Measurements from ENCODE around the gene HSF2. TPM values are rescaled to one million over a fixed set of nuclear protein-coding genes. Genes with fewer than 3 reads are reported as not detected.

Gene HSF2
- total RNA-seq, 3 donors from 2014 or later = 5.4 to 11.8 (median 6.1) TPM

- no peaks in the 10 kb centered on the region for H3K9me3 ChIP-seq
- H3K36me3 ChIP-seq (ENCODE audit: low read depth) = no peaks in the 10 kb centered on the region
- intact Hi-C loops (cut with DNase I, micrococcal nuclease) = no loop called here
- ATAC-seq (no peak), DNase-seq (no peak)
- no peak for TF ChIP-seq CTCF (IDR thresholded peaks at IDR 0.05)
- H3K4me3 ChIP-seq = no peak overlapping the region
- H3K4me1 ChIP-seq (ENCODE audit: low read depth) = no peaks in the 10 kb centered on the region
Observed at GRCh38 chr6:122365775-122366403, 33.6 kb upstream of the HSF2 start.

- Histone ChIP-seq H3K9me3 (no peaks in the 10 kb centered on the region), H3K4me3 (no peak overlapping the region), H3K36me3 (ENCODE audit: low read depth) (no peaks in the 10 kb centered on the region), H3K4me1 (ENCODE audit: low read depth) (no peaks in the 10 kb centered on the region)
- DNase-seq = no peak
- intact Hi-C loops (cut with DNase I, micrococcal nuclease) = no loop called here
- no peak for ATAC-seq
- no peak for TF ChIP-seq CTCF (IDR thresholded peaks at IDR 0.05)
Observed at GRCh38 chr6:122367171-122367570, 32.3 kb upstream of the HSF2 start.

- intact Hi-C loops (cut with DNase I, micrococcal nuclease) = no loop called here
- ATAC-seq = no peak
- Histone ChIP-seq H3K9me3 (no peaks in the 10 kb centered on the region), H3K4me1 (ENCODE audit: low read depth) (no peaks in the 10 kb centered on the region), H3K36me3 (ENCODE audit: low read depth) (no peaks in the 10 kb centered on the region), H3K4me3 (no peak overlapping the region)
- DNase-seq = no peak
- TF ChIP-seq CTCF (IDR thresholded peaks at IDR 0.05) = no peak
Observed at GRCh38 chr6:122369536-122369935, 29.9 kb upstream of the HSF2 start.

- no peak for TF ChIP-seq CTCF (IDR thresholded peaks at IDR 0.05)
- no peak overlapping the region for H3K4me3 ChIP-seq
- H3K4me1 ChIP-seq (ENCODE audit: low read depth) = no peaks in the 10 kb centered on the region
- intact Hi-C loops (cut with DNase I, micrococcal nuclease) = no loop called here
- DNase-seq (no peak), ATAC-seq (no peak)
- H3K36me3 ChIP-seq (ENCODE audit: low read depth) = no peaks in the 10 kb centered on the region
- H3K9me3 ChIP-seq = no peaks in the 10 kb centered on the region
Observed at GRCh38 chr6:122372647-122373046, 26.8 kb upstream of the HSF2 start.

- Histone ChIP-seq H3K4me1 (ENCODE audit: low read depth) (no peaks in the 10 kb centered on the region), H3K9me3 (no peaks in the 10 kb centered on the region), H3K4me3 (no peak overlapping the region), H3K36me3 (ENCODE audit: low read depth) (no peaks in the 10 kb centered on the region)
- no peak for TF ChIP-seq CTCF (IDR thresholded peaks at IDR 0.05)
- intact Hi-C loops (cut with DNase I, micrococcal nuclease) = no loop called here
- ATAC-seq (no peak), DNase-seq (no peak)
Observed at GRCh38 chr6:122374307-122374706, 25.1 kb upstream of the HSF2 start.

GRCh38 chr6:122376246-122376645 is 23.2 kb upstream of the HSF2 start:
- DNase-seq = no peak

More at GRCh38 chr6:122376246-122376645, 23.2 kb upstream of the HSF2 start:
- no peaks in the 10 kb centered on the region for H3K9me3 ChIP-seq
- intact Hi-C loops (cut with DNase I, micrococcal nuclease) = no loop called here
- no peak for TF ChIP-seq CTCF (IDR thresholded peaks at IDR 0.05)
- no peak overlapping the region for H3K4me3 ChIP-seq
- H3K4me1 ChIP-seq (ENCODE audit: low read depth) = no peaks in the 10 kb centered on the region
- ATAC-seq = no peak
- H3K36me3 ChIP-seq (ENCODE audit: low read depth) = no peaks in the 10 kb centered on the region
